HG03060 (cell line): ENCODE data around the gene GAK.
"Not testable (repeated sequence)": the region's sequence is repeated elsewhere in the genome, so short reads cannot be mapped to it uniquely, and the experiment has no call there.

ENCODE experiments used
- ATAC-seq: cut with Tn5 transposase; IDR thresholded peaks from one replicate; pipeline ENCODE4 v1.9.1; 2021; ENCODE audit warnings: low read depth, moderate number of reproducible peaks; ENCODE audit not compliant: unreplicated experiment

Gene GAK

GRCh38 chr4:931960-932712 lies at the start of gene GAK, which contains the start of gene TMEM175:
TSS of gene GAK (minus strand) at chr4:932316. CDS start at chr4:932187, 129 bp downstream.
TSS of gene TMEM175 (plus strand) at chr4:932460. CDS start at chr4:947740, 15,280 bp downstream.
- peak; percentile 49 for ATAC-seq

- ATAC-seq = no peak
Observed at GRCh38 chr4:978957-979701, 47.0 kb upstream of the GAK start.

DNA sequence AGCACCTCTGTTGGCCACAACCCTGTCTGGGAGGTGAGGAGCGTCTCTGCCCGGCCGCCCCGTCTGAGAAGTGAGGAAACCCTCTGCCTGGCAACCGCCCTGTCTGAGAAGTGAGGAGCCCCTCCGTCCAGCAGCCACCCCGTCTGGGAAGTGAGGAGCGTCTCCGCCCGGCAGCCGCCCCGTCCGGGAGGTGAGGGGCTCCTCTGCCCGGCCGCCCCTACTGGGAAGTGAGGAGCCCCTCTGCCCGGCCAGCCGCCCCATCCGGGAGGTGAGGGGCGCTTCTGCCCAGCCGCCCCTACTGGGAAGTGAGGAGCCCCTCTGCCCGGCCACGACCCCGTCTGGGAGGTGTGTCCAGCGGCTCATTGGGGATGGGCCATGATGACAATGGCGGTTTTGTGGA lies 43.9 kb upstream of the GAK start:
- not testable (repeated sequence) for ATAC-seq

DNA sequence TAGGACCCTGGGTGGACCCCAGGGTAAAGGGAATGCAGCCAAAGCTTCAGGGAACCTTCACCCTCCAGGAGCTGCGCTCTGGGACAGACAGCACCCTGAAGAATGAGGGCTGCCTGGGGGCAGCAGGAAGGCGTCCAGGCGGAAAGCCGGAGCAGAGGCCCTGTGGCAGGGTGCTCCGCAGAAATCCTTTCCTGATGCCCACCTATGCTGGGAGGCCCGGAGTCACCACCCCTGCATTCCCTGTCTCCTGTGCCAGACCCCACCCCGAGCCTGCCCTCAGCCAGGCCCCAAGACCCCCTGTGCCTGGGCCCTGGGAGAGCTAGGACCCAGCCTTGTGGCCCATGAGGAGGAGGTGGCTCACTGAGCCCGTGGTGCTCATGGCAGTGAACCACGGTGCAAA lies 42.6 kb upstream of the GAK start:
- no peak for ATAC-seq

GRCh38 chr4:973431-974397 lies 41.6 kb upstream of the GAK start, which contains the start of gene DGKQ:
TSS of gene DGKQ (minus strand) at chr4:973569. CDS start at chr4:973482, 87 bp downstream.
- ATAC-seq = no peak

DNA sequence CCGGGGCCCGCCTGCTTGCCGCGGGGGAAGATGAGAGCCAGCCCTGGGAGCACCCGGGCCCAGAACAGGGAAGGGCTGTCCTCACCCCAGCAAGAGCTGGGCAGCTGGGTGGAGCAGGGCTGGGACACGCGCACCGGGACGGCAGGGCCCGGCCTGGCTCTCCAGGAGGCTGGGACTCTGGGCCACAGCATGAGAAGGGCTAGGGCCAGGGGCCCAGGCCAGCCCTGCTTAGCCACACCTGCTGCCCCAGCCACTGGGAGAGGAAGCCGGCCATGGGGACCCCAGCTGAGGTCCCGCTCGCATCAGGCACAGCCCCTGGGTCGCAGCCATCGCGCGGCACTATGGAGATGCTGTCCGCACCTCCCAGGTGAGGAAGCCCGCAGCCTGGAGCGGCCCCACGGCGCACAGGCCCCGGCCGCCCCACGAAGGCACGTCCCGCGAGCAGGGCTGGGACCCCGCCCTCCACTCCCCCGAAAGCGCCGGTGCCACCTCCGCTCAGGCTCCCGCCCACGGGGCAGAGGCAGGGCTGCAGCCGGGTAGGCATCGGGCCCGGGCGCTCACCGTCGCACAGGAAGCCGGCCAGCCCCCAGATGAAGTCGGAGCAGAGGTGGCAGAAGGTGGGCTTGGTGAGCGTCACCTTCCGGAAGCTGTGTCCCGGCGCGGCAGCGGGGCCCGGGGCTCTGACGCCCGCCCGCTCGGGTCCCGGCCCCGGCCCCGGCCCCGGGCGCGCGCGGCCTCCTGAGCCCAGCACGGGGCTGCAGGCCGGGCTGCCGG lies 40.7 kb upstream of the GAK start:
- no peak for ATAC-seq

GRCh38 chr4:971666-972500 lies 39.8 kb upstream of the GAK start:
- ATAC-seq = no peak

DNA sequence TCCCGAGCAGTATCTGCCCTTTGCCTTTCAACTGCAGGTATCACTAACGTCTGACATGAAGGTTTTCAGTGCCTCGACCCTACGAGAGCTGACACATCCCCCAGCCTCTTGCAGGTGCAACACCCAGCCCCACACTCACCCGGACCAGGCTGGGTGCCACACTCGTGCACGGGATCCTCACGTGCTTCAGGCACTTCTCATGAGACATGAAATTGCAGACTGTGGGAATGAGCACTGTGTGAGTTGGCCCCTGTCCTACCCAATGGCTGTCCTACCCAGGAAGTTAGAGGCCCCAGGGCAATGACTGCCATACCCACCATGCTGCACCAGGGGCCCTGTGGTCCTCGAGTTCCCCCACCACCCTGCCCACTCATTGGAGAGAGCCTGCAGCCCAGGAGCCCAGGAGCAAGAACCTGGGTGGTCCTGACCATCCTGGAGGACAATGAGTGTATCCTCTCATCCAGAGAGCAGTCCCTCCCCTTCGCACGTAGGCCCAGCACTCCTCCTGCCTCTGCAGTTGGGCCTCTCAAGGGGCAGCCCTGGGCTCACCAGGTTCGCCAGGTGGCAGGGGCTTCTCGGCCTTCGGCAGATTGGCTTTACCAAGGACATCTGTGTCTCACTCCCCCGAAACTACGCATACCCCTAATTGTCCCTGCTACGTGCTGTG lies 38.9 kb upstream of the GAK start:
- no peak for ATAC-seq

GRCh38 chr4:970046-970745 lies 38.1 kb upstream of the GAK start:
- ATAC-seq = no peak

GRCh38 chr4:968621-969394 lies 36.7 kb upstream of the GAK start:
- ATAC-seq = no peak

GRCh38 chr4:968221-968620 lies 36.1 kb upstream of the GAK start:
- no peak for ATAC-seq

- no peak for ATAC-seq
Observed at GRCh38 chr4:967113-968104, 35.3 kb upstream of the GAK start.

- no peak for ATAC-seq
Observed at GRCh38 chr4:966266-967112, 34.4 kb upstream of the GAK start.

- no peak for ATAC-seq
Observed at GRCh38 chr4:965766-966134, 33.6 kb upstream of the GAK start.
